ENCODE data around the gene NAB1. TPM values are rescaled to one million over a fixed set of nuclear protein-coding genes. Genes with fewer than 3 reads are reported as not detected.

Gene NAB1
- total RNA-seq, 4 donors from 2014 or later, result 4.9 to 11.0 (median 9.2) TPM

GRCh38 chr2:190684931-190685330 is 36.0 kb downstream of the NAB1 start:
- no peak for ATAC-seq
- no peak for DNase-seq
- intact Hi-C loops (cut with DNase I; ENCODE audit: low total_unique reads) (no loop called here), in situ Hi-C loops (cut with MboI; ENCODE audit: low sequenced_read_pairs in 4 of 4) (no loop called here)
- peaks cover 0 to 17% of the 10 kb centered on the region in 2 donors for H3K36me3 ChIP-seq
- H3K4me3 ChIP-seq, result no peak overlapping the region
- no peaks in the 10 kb centered on the region for H3K4me1 ChIP-seq
- H3K27me3 ChIP-seq, result no peaks in the 10 kb centered on the region
- no peak overlapping the region for H3K27ac ChIP-seq
- H3K9me3 ChIP-seq, result no peaks in the 10 kb centered on the region
- no peak for TF ChIP-seq POLR2A (IDR thresholded peaks at IDR 0.05)

DNA sequence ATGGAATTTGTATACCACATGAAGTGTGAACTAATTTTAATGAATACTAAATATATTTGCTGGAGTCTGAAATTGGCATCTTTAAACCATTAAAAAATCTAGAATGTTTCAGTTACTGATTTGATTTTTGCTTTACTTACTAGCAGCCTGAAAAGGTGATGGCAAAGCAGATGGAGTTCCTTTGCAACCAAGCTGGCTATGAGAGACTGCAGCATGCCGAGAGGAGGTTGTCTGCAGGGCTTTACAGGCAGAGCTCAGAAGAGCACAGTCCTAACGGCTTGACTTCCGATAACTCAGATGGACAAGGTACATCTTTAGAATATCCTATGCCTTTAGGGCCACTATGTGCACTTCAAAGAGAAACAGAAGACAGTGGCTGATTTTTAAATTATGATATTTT is 36.5 kb downstream of the NAB1 start:
- H3K4me1 ChIP-seq, result no peaks in the 10 kb centered on the region
- H3K4me3 ChIP-seq, result no peak overlapping the region
- DNase-seq (no peak), ATAC-seq (no peak)
- no peaks in the 10 kb centered on the region for H3K9me3 ChIP-seq
- in situ Hi-C loops (cut with MboI; ENCODE audit: low sequenced_read_pairs in 4 of 4), result no loop called here
- no peak overlapping the region for H3K27ac ChIP-seq
- intact Hi-C loops (cut with DNase I; ENCODE audit: low total_unique reads), result no loop called here
- no peaks in the 10 kb centered on the region for H3K27me3 ChIP-seq
- TF ChIP-seq, protein P1, sequence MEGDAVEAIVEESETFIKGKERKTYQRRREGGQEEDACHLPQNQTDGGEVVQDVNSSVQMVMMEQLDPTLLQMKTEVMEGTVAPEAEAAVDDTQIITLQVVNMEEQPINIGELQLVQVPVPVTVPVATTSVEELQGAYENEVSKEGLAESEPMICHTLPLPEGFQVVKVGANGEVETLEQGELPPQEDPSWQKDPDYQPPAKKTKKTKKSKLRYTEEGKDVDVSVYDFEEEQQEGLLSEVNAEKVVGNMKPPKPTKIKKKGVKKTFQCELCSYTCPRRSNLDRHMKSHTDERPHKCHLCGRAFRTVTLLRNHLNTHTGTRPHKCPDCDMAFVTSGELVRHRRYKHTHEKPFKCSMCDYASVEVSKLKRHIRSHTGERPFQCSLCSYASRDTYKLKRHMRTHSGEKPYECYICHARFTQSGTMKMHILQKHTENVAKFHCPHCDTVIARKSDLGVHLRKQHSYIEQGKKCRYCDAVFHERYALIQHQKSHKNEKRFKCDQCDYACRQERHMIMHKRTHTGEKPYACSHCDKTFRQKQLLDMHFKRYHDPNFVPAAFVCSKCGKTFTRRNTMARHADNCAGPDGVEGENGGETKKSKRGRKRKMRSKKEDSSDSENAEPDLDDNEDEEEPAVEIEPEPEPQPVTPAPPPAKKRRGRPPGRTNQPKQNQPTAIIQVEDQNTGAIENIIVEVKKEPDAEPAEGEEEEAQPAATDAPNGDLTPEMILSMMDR (IDR thresholded peaks at IDR 0.05 in 4 of 5, conservative IDR thresholded peaks at IDR 0.05 in 1 of 5), result no peak
- TF ChIP-seq POLR2A (IDR thresholded peaks at IDR 0.05), result no peak
- peaks cover 0 to 17% of the 10 kb centered on the region in 2 donors for H3K36me3 ChIP-seq

DNA sequence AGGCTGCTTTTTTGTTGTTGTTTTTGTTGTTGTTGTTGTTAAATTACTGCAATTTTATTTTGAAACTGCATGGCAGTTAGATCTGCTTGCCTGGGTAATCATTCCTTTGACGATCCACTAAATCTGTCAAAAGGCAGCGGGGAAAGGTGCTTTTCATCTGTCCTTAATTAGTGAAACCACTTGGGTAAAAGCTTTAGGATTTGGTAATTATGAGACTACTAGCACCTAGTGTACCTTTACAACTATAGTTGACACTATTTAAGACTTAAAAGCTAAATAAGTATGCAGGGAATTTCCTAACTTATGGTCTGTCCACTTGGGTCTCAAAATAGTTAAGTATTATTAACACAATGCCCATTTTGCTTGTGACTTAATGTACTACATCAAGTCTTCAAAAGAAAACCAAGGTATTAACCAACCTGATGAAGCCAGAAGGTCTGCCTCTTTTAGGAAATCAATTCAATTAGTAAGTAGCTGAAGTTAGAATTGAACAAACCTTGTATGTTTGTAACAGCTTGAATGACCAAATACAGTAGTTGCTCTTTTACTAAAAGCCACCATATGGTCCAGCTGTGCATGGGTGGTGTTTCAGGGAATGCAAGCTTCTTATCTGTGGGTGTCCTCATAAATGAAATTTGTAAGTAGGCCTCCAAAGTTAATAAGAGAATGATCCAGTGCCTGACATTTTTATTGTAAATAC is 44.8 kb downstream of the NAB1 start:
- no peaks in the 10 kb centered on the region for H3K9me3 ChIP-seq
- peaks cover 0 to 5% of the 10 kb centered on the region in 2 donors for H3K36me3 ChIP-seq
- no peaks in the 10 kb centered on the region for H3K4me1 ChIP-seq
- no peak overlapping the region for H3K27ac ChIP-seq
- in situ Hi-C loops (cut with MboI; ENCODE audit: low sequenced_read_pairs in 4 of 4) (no loop called here), intact Hi-C loops (cut with DNase I; ENCODE audit: low total_unique reads) (no loop called here)
- H3K4me3 ChIP-seq, result no peak overlapping the region
- no peak for ATAC-seq
- no peak for TF ChIP-seq POLR2A (IDR thresholded peaks at IDR 0.05)
- TF ChIP-seq, protein P1 (IDR thresholded peaks at IDR 0.05 in 4 of 5, conservative IDR thresholded peaks at IDR 0.05 in 1 of 5), result no peak
- H3K27me3 ChIP-seq, result no peaks in the 10 kb centered on the region
- DNase-seq, result no peak

- H3K27ac ChIP-seq, result no peak overlapping the region
- H3K27me3 ChIP-seq, result no peaks in the 10 kb centered on the region
- intact Hi-C loops (cut with DNase I; ENCODE audit: low total_unique reads), result no loop called here
- no peak for ATAC-seq
- TF ChIP-seq, protein P1 (IDR thresholded peaks at IDR 0.05 in 4 of 5, conservative IDR thresholded peaks at IDR 0.05 in 1 of 5), result no peak
- TF ChIP-seq POLR2A (IDR thresholded peaks at IDR 0.05), result no peak
- DNase-seq, result no peak
- in situ Hi-C loops (cut with MboI; ENCODE audit: low sequenced_read_pairs in 4 of 4), result no loop called here
- no peaks in the 10 kb centered on the region for H3K4me1 ChIP-seq
- peaks cover 0 to 5% of the 10 kb centered on the region in 2 donors for H3K36me3 ChIP-seq
- H3K9me3 ChIP-seq, result no peaks in the 10 kb centered on the region
- H3K4me3 ChIP-seq, result no peak overlapping the region
Observed at GRCh38 chr2:190694479-190694878, 45.6 kb downstream of the NAB1 start.

DNA sequence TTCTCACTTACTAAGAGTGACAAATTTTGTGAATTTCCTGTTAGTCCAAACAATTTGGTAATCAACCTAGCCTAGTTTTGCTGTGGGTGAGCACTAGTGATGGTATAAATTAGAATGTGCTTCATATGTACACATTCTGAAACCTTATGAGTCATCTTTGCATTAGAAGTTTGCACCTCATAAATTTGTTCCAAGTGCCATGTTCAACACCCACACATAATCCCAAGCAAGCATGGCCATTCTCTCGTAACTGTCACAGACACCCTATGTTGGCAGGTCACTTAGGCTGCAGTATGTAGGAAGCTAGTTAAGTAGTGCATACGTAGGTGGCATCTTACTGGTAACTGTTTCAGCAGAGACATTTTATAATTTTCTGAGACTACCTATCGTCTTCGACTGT is 46.9 kb downstream of the NAB1 start:
- DNase-seq (no peak), ATAC-seq (no peak)
- Histone ChIP-seq H3K4me3 (no peak overlapping the region), H3K27me3 (no peaks in the 10 kb centered on the region), H3K27ac (no peak overlapping the region), H3K9me3 (no peaks in the 10 kb centered on the region), H3K4me1 (no peaks in the 10 kb centered on the region), H3K36me3 (peaks cover 0 to 4% of the 10 kb centered on the region in 2 donors)
- TF ChIP-seq, protein P1 (IDR thresholded peaks at IDR 0.05 in 4 of 5, conservative IDR thresholded peaks at IDR 0.05 in 1 of 5), result no peak
- TF ChIP-seq POLR2A (IDR thresholded peaks at IDR 0.05), result no peak
- in situ Hi-C loops (cut with MboI; ENCODE audit: low sequenced_read_pairs in 4 of 4) (no loop called here), intact Hi-C loops (cut with DNase I; ENCODE audit: low total_unique reads) (no loop called here)
